Uterus (tissue), 2 donors: ENCODE data around the gene ACVRL1.

Experiments
- CTCF ChIP-seq, 4 experiments: fragments of 200-600 bp in 2 of 4; fragments of 450-650 bp in 2 of 4; sonication (generic) in 2 of 4; IDR thresholded peaks; one replicate each; pipeline ENCODE4 v1.5.1; 2016 to 2019; ENCODE audit warnings: antibody characterized with exemption in 4 of 4, mild to moderate bottlenecking in 2 of 4, moderate library complexity in 1 of 4
- POLR2A ChIP-seq, 2 donors: fragments of 450-650 bp; IDR thresholded peaks; one replicate each; pipeline ENCODE4 v1.6.1; 2016; ENCODE audit warnings: antibody characterized with exemption in 2 of 2, mild to moderate bottlenecking in 1 of 2, moderate library complexity in 1 of 2

- TF ChIP-seq CTCF (IDR thresholded peaks at IDR 0.05) (no peak), POLR2A (IDR thresholded peaks at IDR 0.05) (no peak)
Measured at GRCh38 chr12:51890133-51890464, 17.2 kb upstream of the ACVRL1 start.
